GM18520 (cell line): ENCODE measurements around the gene LCMT2.

ENCODE experiments used
- ATAC-seq: cut with Tn5 transposase; IDR thresholded peaks from one replicate; pipeline ENCODE4 v1.9.1; 2021; ENCODE audit not compliant: unreplicated experiment

LCMT2 gene

GRCh38 chr15:43329960-43330779 lies at the start of gene LCMT2:
LCMT2 (minus strand) TSS chr15:43330573; CDS start chr15:43330489, 84 bp downstream.
- ATAC-seq = peak; percentile 68

- no peak for ATAC-seq
Observed at GRCh38 chr15:43378601-43379000, 48.2 kb upstream of the LCMT2 start.

- ATAC-seq = no peak
Observed at GRCh38 chr15:43376017-43376705, 45.8 kb upstream of the LCMT2 start.

GRCh38 chr15:43370975-43371974 lies 40.9 kb upstream of the LCMT2 start, which contains the start of the genes TUBGCP4 and ZSCAN29:
TUBGCP4 (plus strand) TSS chr15:43371101; CDS start chr15:43371355, 254 bp downstream.
ZSCAN29 (minus strand) TSS chr15:43371043; CDS start chr15:43369913, 1,130 bp downstream.
- ATAC-seq = peak; percentile 49

- peak; percentile 9 for ATAC-seq
Observed at GRCh38 chr15:43370310-43370974, 40.1 kb upstream of the LCMT2 start.

GRCh38 chr15:43361313-43361903 lies 31.0 kb upstream of the LCMT2 start:
- no peak for ATAC-seq

- ATAC-seq = no peak
Observed at GRCh38 chr15:43360821-43361220, 30.4 kb upstream of the LCMT2 start.

- ATAC-seq = no peak
Observed at GRCh38 chr15:43352693-43353382, 22.5 kb upstream of the LCMT2 start.

GRCh38 chr15:43347114-43347513 lies 16.7 kb upstream of the LCMT2 start:
- ATAC-seq = no peak

GRCh38 chr15:43346305-43346704 lies 15.9 kb upstream of the LCMT2 start:
- ATAC-seq = no peak

GRCh38 chr15:43330780-43331087 lies 361 bp upstream of the LCMT2 start:
- ATAC-seq = peak; percentile 6

- ATAC-seq = no peak
Observed at GRCh38 chr15:43329217-43329959, 985 bp downstream of the LCMT2 start.

- no peak for ATAC-seq
Observed at GRCh38 chr15:43325039-43325684, 5.2 kb downstream of the LCMT2 start.

GRCh38 chr15:43318990-43319771 lies 11.2 kb downstream of the LCMT2 start:
- no peak for ATAC-seq

GRCh38 chr15:43317566-43318184 lies 12.7 kb downstream of the LCMT2 start:
- no peak for ATAC-seq

GRCh38 chr15:43316971-43317346 lies 13.4 kb downstream of the LCMT2 start:
- no peak for ATAC-seq
